Ovary (tissue), 9 donors: ENCODE results near the gene RBBP5. TPM values are rescaled to one million over a fixed set of nuclear protein-coding genes. Genes with fewer than 3 reads are reported as not detected.

Experiments
- DNase-seq, 5 donors: peaks; one replicate each; pipeline ENCODE4 v3.0.0-alpha.2; 2019 to 2020
- H3K27ac ChIP-seq, 2 donors: fragments of 200-600 bp; one replicate each; pipeline versions ENCODE4 v1.5.1 to v1.8.0; 2019 to 2022
- H3K27me3 ChIP-seq: fragments of 200-600 bp; one replicate; pipeline ENCODE4 v1.8.0; 2022
- H3K36me3 ChIP-seq: fragments of 200-600 bp; sonication (generic); one replicate; pipeline ENCODE4 v1.5.1; 2019
- H3K4me1 ChIP-seq: one replicate; pipeline ENCODE4 v1.8.1; 2013; ENCODE audit warnings: mild to moderate bottlenecking, moderate library complexity; ENCODE audit not compliant: insufficient read depth
- H3K4me3 ChIP-seq: fragments of 200-600 bp; sonication (generic); one replicate; pipeline ENCODE4 v1.5.1; 2017
- H3K9me3 ChIP-seq, 2 donors: fragments of 200-600 bp in 1 of 2; sonication (generic) in 1 of 2; one replicate each; pipeline versions ENCODE4 v1.5.1 to v1.8.1; 2013 to 2019; ENCODE audit warnings: mild to moderate bottlenecking in 1 of 2, moderate library complexity in 1 of 2
- EP300 ChIP-seq: sonication (generic); formaldehyde crosslinking; IDR thresholded peaks from one replicate; pipeline ENCODE4 v1.6.1; 2017; ENCODE audit warnings: antibody characterized with exemption
- POLR2A ChIP-seq: fragments of 450-650 bp; IDR thresholded peaks from one replicate; pipeline ENCODE4 v1.6.1; 2017; ENCODE audit warnings: antibody characterized with exemption, mild to moderate bottlenecking, moderate library complexity
- WGBS, 3 donors: extraction: QIAGEN DNeasy Blood & Tissue Kit in 1 of 3; methylation state at CpG; one replicate each; pipeline versions ENCODE4 v1.1.5 to v1.1.7; 2013 to 2017; 5-methylcytosine and 5-hydroxymethylcytosine counted together
- intact Hi-C, 4 donors: fragments of 100-400 bp; cut with DNase I; formaldehyde crosslinking; loops; one replicate each; pipeline versions ENCODE4 v1.11.0 to v1.15.1; 2022 to 2023
- polyA plus RNA-seq, 2 donors: library from polyadenylated mRNA; stranded (reverse); fragments of 200-250 nt in 1 of 2; fragments of 350-450 nt in 1 of 2; fragmentation: Illumina TruSeq in 1 of 2; extraction: RNeasy Lipid Tissue Mini Kit (QIAGEN cat#74804) in 1 of 2; gene quantifications; one replicate each; pipeline ENCODE4 v1.2.3, GENCODE V29; 2013 to 2014
- total RNA-seq, 7 donors: library from RNA; depleted of rRNA in 2 of 7; stranded (reverse); fragments of >200 nt in 2 of 7; fragmentation: NEBNext Ultra II Directional in 3 of 7; extraction: Animal tissue kit (Norgen Biotek cat#: 25700) in 3 of 7; gene quantifications; one replicate each; pipeline versions ENCODE4 v1.1.0 to v1.2.4, GENCODE V29; 2016 to 2023
- TF ChIP-seq, protein P1 (sequence below), 3 donors: fragments of 450-650 bp in 2 of 3; fragments of 200-600 bp in 1 of 3; IDR thresholded peaks; one replicate each; pipeline versions ENCODE4 v1.5.1 to v1.8.0; 2016 to 2022; ENCODE audit warnings: antibody characterized with exemption in 3 of 3, mild to moderate bottlenecking in 1 of 3
- donor health status: DM: no; HTN: no; CAD: no; lungs with moderate emphysema.
- donor health status: DM: no; HTN: no; CAD: no.
- donor health status: Bipolar disorder and iron deficiency.
- donor health status: DM: yes; HTN: yes; CAD: no.
- donor health status: DM: no; HTN: no; CAD: no.
- donor health status: DM: yes; HTN: yes; CAD: no.

Gene RBBP5
- total and polyA plus RNA-seq, 9 donors = 6.8 to 19.1 (median 15.1) TPM

DNA sequence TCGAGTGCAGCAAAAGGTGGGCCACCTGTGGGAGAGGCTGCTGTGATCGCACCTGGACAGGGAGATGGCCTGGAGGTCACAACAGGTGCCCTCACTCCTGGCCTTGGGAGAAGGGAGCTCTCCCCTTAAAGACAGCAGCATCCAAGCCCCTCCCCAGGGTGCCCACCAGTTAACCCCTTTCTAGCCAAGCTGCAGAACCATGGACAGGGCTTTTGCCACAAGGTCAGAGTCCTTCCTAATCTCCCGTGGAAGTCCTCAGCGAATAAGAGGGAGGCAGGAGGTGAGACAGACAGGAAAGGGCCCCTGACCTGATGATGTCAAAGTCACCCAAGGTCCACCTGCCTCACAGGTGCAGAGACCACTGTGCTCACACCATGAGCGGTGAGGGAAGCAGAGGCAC is 77.0 kb downstream of the RBBP5 start:
- DNase-seq = no peak
- WGBS, 3 donors = 20 to 23% (median 22%) methylated on average over 5 of the region's 5 CpGs
- no peaks in the 10 kb centered on the region for H3K4me1 ChIP-seq
- H3K27ac ChIP-seq = no peak overlapping the region
- H3K9me3 ChIP-seq = no peaks in the 10 kb centered on the region
- intact Hi-C loops = no loop called here
- H3K36me3 ChIP-seq = no peaks in the 10 kb centered on the region
- TF ChIP-seq POLR2A = no peak
- TF ChIP-seq EP300 = no peak
- no peak overlapping the region for H3K4me3 ChIP-seq
- H3K27me3 ChIP-seq = no peaks in the 10 kb centered on the region

DNA sequence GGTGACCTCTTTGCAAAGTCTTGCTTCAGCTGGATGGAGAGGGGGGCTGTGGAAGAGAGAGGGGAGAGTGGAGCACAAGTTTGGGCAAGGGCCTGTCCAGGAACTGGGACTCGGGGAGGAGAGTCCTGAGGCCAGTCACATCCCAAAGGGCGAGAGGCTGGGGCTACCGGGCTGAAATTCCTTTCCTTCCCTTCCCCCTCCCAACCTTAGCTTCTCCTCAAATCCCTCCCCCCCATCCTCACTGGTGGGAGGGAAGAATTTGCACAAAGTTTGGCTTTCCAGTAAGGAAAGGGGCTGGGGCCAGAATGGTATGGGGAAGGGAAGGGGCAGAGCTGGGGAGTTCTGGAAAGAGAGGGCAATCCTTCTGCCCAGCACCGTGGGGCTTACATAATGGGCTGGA is 77.9 kb downstream of the RBBP5 start:
- intact Hi-C loops = no loop called here
- no peaks in the 10 kb centered on the region for H3K36me3 ChIP-seq
- no peak overlapping the region for H3K4me3 ChIP-seq
- no peak for DNase-seq
- no peaks in the 10 kb centered on the region for H3K27me3 ChIP-seq
- no peak overlapping the region for H3K27ac ChIP-seq
- H3K9me3 ChIP-seq = no peaks in the 10 kb centered on the region
- H3K4me1 ChIP-seq = no peaks in the 10 kb centered on the region
- WGBS, 3 donors = 27 to 31% (median 28%) methylated on average over 4 of the region's 4 CpGs
- TF ChIP-seq POLR2A (no peak), EP300 (no peak)
- TF ChIP-seq, protein P1, sequence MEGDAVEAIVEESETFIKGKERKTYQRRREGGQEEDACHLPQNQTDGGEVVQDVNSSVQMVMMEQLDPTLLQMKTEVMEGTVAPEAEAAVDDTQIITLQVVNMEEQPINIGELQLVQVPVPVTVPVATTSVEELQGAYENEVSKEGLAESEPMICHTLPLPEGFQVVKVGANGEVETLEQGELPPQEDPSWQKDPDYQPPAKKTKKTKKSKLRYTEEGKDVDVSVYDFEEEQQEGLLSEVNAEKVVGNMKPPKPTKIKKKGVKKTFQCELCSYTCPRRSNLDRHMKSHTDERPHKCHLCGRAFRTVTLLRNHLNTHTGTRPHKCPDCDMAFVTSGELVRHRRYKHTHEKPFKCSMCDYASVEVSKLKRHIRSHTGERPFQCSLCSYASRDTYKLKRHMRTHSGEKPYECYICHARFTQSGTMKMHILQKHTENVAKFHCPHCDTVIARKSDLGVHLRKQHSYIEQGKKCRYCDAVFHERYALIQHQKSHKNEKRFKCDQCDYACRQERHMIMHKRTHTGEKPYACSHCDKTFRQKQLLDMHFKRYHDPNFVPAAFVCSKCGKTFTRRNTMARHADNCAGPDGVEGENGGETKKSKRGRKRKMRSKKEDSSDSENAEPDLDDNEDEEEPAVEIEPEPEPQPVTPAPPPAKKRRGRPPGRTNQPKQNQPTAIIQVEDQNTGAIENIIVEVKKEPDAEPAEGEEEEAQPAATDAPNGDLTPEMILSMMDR (IDR thresholded peaks at IDR 0.05) = no peak

DNA sequence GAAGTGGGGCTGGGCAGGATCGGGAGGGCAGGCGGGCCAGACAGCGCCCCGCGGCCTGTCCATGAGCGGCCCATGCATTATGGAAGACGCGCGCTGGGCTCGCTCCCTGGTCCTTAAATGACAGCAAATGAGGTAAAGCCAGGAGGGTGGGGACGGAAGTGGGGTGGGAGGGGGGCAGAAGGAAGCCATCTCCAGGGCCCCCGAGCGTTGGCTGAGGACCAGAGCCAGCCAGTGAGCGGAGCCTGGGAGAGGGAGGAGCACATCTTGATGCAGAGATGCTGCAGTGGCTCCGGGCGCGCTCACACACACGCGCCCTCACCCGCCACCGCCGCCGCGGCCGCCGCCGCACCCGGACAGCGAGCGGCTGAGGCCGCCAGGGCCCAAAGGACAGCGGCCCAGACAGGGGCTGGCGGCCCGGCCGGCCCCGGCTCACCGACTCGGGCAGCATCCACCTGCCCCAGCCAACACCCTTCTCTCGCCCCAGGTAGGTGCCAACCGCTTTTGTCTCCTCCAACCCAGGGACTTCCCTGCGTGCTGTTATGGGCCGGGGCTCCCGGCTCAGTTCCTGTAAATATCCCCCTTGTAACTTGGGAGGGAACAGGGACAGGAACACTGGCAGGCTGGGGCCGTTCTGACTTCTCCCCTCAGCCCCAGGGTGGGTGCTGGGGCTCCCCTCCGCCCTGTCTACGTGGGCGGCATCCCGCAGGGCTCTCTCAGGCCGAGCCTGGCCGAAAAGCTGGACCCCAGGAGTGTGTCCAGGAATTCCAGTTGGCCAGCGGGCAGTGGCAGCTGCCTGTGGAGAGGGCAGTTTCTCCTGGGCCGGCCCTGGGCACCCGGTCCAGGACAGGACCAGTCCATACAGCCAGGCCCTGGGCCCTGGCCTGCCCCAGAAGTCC is 78.6 kb downstream of the RBBP5 start, which contains the start of gene CNTN2:
Gene CNTN2 (plus strand): TSS at position 302 of the 896 bp plus-strand sequence. CDS start 9,974 bp downstream, outside the sequence.
- H3K4me3 ChIP-seq = no peak within 1 kb of the TSS
- H3K27me3 ChIP-seq = no peaks in the 10 kb centered on the region

DNA sequence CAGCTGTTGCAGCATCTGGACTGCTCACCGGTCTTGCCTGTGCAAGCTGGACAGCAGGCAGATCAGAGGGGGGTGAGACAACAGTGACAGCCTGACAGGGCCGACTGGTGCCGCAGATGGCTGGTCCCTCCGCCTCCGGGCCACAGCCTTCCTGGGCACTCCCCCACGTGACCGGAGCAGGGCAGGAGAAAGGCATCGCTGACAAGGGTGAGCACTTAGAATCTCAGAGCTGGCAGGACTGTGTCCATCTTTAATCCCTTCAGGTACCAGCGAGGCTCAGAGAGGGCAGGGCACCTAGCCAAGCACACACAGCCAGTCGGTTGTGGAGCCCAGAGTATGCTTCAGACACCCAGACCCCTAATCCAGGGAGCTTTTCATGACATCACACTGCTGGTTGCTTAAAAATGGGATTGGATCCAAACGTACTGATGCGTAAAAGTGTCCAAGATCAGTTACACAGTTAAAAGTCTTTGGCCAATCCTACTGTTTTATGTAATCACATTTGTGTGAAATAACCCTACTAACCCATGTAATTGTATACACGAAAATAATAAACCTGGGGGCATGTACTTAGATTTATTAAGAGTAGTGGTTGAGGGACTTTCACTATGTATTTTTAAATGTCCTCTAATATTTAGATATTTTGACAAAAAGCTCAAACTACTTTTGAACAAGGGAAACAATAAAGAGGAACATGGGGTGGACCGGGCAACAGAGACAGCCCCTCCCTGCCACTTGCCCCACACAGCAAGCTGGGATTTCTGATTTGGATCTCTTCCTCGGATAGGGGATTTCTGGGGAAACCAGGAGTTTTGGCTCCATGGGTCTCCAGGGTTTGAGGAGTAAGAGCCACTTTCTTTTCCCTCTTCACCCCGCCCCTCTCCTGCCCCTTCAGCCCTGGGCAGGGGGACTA is 79.5 kb downstream of the RBBP5 start:
- DNase-seq = no peak
- intact Hi-C loops = no loop called here
- H3K4me1 ChIP-seq = no peaks in the 10 kb centered on the region
- H3K9me3 ChIP-seq = no peaks in the 10 kb centered on the region
- no peaks in the 10 kb centered on the region for H3K36me3 ChIP-seq
- H3K27me3 ChIP-seq = no peaks in the 10 kb centered on the region
- H3K4me3 ChIP-seq = no peak overlapping the region
- 50 to 62% (median 51%) methylated on average over 16 of the region's 16 CpGs for WGBS, 3 donors
- TF ChIP-seq POLR2A (no peak), EP300 (no peak)
- TF ChIP-seq, protein P1 (IDR thresholded peaks at IDR 0.05) = no peak
- H3K27ac ChIP-seq = no peak overlapping the region

More for the DNA sequence above, 78.6 kb downstream of the RBBP5 start, which contains the start of gene CNTN2:
- WGBS, 3 donors = 9 to 19% (median 10%) methylated on average over 44 to 53 of the region's 53 CpGs
- Histone ChIP-seq H3K36me3 (no peaks in the 10 kb centered on the region), H3K9me3 (no peaks in the 10 kb centered on the region), H3K27ac (no peak within 1 kb of the TSS), H3K4me1 (no peaks in the 10 kb centered on the region)
- intact Hi-C loops = no loop called here
- TF ChIP-seq, protein P1 (IDR thresholded peaks at IDR 0.05) = no peak
- no peak for DNase-seq
